Stomach (tissue), 4 donors: ENCODE results near the gene TBCCD1.

ENCODE experiments used
- CTCF ChIP-seq, 7 experiments: fragments of 450-650 bp in 4 of 7; fragments of 200-600 bp in 3 of 7; sonication (generic) in 3 of 7; IDR thresholded peaks; one replicate each; pipeline ENCODE4 v1.5.1; 2016 to 2019; ENCODE audit warnings: antibody characterized with exemption in 7 of 7, control low read depth in 2 of 7, mild to moderate bottlenecking in 1 of 7
- POLR2A ChIP-seq, 4 donors: fragments of 450-650 bp; IDR thresholded peaks; one replicate each; pipeline ENCODE4 v1.6.1; 2016; ENCODE audit warnings: antibody characterized with exemption in 4 of 4, control low read depth in 2 of 4, mild to moderate bottlenecking in 1 of 4, moderate library complexity in 1 of 4
- POLR2AphosphoS5 ChIP-seq, 3 donors: sonication (generic); formaldehyde crosslinking; IDR thresholded peaks; one replicate each; pipeline ENCODE4 v1.6.1; 2016; ENCODE audit warnings: antibody characterized with exemption in 3 of 3

DNA sequence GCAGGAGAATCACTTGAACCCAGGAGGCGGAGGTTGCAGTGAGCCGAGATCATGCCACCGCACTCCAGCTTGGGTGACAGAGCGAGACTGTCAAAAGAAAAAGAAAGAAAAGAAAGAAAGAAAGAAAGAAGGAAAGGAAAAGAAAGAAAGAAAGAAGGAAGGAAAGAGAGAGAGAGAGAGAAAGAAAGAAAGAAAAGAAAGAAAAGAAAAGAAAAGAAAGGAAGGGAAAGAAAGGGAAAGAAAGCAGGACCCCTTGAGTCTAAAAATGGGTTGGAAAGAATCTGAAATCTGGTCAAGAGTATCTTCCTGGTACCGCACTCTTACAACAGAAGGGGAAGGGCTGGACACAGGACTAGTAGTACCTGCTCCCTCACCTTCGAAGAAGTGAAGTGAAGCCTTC, 42.5 kb downstream of the TBCCD1 start:
- TF ChIP-seq CTCF (IDR thresholded peaks at IDR 0.05) (no peak), POLR2AphosphoS5 (IDR thresholded peaks at IDR 0.05) (no peak), POLR2A (IDR thresholded peaks at IDR 0.05) (no peak)
